Measurements from ENCODE around the gene CSDE1. TPM values are rescaled to one million over a fixed set of nuclear protein-coding genes. Genes with fewer than 3 reads are reported as not detected.
A peak's percentile ranks its signal among the peaks of the same experiment; 100 is the strongest.

The CSDE1 gene
- total RNA-seq, 6 experiments from 2014 or later = 508 to 582 (median 527) TPM

DNA sequence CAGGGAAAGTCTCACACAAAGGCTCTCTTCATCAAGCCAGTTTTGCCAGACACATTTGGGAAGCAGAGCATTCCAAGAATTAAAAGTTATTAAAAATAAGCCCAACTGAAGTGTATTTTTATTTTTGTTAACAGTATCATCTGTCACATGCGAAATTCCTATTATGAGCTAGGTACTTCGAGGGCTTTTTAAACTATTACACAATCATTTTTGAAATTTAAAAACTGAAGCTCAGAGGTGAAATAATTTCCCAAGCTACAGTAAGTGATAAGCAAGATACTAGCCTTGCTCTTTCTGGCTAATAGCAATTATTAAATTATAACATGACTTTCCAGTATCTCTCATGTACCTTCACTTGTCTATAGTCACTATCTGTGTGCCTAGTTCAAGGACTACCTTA is 29.2 kb downstream of the CSDE1 start:
- H3K4me1 Mint-ChIP-seq (ENCODE audit: low read depth) = peaks cover 25% of the 10 kb centered on the region
- H3K36me3 Mint-ChIP-seq (ENCODE audit: low read depth) = peaks cover 71% of the 10 kb centered on the region
- H3K4me3 Mint-ChIP-seq = no peak overlapping the region
- no peak for DNase-seq
- no peaks in the 10 kb centered on the region for H3K27me3 Mint-ChIP-seq (ENCODE audit: insufficient read depth)
- H3K27ac Mint-ChIP-seq = no peak overlapping the region
- no peaks in the 10 kb centered on the region for H3K9me3 Mint-ChIP-seq
- TF ChIP-seq, protein P1, sequence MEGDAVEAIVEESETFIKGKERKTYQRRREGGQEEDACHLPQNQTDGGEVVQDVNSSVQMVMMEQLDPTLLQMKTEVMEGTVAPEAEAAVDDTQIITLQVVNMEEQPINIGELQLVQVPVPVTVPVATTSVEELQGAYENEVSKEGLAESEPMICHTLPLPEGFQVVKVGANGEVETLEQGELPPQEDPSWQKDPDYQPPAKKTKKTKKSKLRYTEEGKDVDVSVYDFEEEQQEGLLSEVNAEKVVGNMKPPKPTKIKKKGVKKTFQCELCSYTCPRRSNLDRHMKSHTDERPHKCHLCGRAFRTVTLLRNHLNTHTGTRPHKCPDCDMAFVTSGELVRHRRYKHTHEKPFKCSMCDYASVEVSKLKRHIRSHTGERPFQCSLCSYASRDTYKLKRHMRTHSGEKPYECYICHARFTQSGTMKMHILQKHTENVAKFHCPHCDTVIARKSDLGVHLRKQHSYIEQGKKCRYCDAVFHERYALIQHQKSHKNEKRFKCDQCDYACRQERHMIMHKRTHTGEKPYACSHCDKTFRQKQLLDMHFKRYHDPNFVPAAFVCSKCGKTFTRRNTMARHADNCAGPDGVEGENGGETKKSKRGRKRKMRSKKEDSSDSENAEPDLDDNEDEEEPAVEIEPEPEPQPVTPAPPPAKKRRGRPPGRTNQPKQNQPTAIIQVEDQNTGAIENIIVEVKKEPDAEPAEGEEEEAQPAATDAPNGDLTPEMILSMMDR (IDR thresholded peaks at IDR 0.05) = no peak

- no peak for DNase-seq
- Mint-ChIP-seq H3K4me1 (ENCODE audit: low read depth) (peaks cover 36% of the 10 kb centered on the region), H3K27me3 (ENCODE audit: insufficient read depth) (no peaks in the 10 kb centered on the region), H3K36me3 (ENCODE audit: low read depth) (peaks cover 72% of the 10 kb centered on the region), H3K4me3 (no peak overlapping the region), H3K9me3 (no peaks in the 10 kb centered on the region), H3K27ac (peak overlapping the region; percentile 42; the same call in 1 of the 2 replicates)
- TF ChIP-seq, protein P1 (IDR thresholded peaks at IDR 0.05) = no peak
Observed at GRCh38 chr1:114725230-114725629, 32.6 kb downstream of the CSDE1 start.

DNA sequence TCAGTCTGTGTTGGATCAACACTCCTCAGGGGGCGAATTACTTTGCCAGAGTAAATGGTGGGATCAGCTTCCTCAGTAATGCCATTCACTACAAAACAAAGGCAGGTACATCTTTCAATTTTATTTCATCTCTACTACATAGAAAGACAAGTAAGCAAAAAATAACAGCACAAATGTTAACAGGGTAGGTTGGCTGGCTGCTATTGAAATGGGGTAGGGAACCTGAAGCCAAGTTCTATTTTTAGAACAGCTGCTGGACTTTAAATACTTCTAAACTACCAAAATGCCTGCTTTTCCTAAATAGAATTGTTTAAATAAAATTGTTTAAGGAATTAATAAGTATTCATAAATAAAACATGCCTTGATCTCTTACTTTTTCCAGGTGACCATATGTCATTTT is 33.9 kb downstream of the CSDE1 start:
- peaks cover 73% of the 10 kb centered on the region for H3K36me3 Mint-ChIP-seq (ENCODE audit: low read depth)
- H3K9me3 Mint-ChIP-seq = no peaks in the 10 kb centered on the region
- no peaks in the 10 kb centered on the region for H3K27me3 Mint-ChIP-seq (ENCODE audit: insufficient read depth)
- peaks cover 49% of the 10 kb centered on the region for H3K4me1 Mint-ChIP-seq (ENCODE audit: low read depth)
- H3K27ac Mint-ChIP-seq = peak overlapping the region; percentile 46
- H3K4me3 Mint-ChIP-seq = no peak overlapping the region
- DNase-seq = no peak
- TF ChIP-seq, protein P1 (IDR thresholded peaks at IDR 0.05) = no peak

GRCh38 chr1:114723457-114723856 is 34.3 kb downstream of the CSDE1 start:
- Mint-ChIP-seq H3K27ac (peak overlapping the region; percentile 46; the same call in 1 of the 2 replicates), H3K36me3 (ENCODE audit: low read depth) (peaks cover 78% of the 10 kb centered on the region)

GRCh38 chr1:114720492-114720891 is 37.3 kb downstream of the CSDE1 start:
- Mint-ChIP-seq H3K4me1 (ENCODE audit: low read depth) (peaks cover 59% of the 10 kb centered on the region), H3K36me3 (ENCODE audit: low read depth) (peaks cover 84% of the 10 kb centered on the region), H3K27ac (peak overlapping the region; percentile 30; the same call in 1 of the 2 replicates), H3K9me3 (no peaks in the 10 kb centered on the region), H3K4me3 (no peak overlapping the region), H3K27me3 (ENCODE audit: insufficient read depth) (no peaks in the 10 kb centered on the region; the same call in 1 of the 2 replicates)
- no peak for DNase-seq
- TF ChIP-seq, protein P1 (IDR thresholded peaks at IDR 0.05) = no peak

More at GRCh38 chr1:114723457-114723856, 34.3 kb downstream of the CSDE1 start:
- Mint-ChIP-seq H3K4me3 (no peak overlapping the region), H3K9me3 (no peaks in the 10 kb centered on the region), H3K27me3 (ENCODE audit: insufficient read depth) (no peaks in the 10 kb centered on the region), H3K4me1 (ENCODE audit: low read depth) (peaks cover 49% of the 10 kb centered on the region)
- TF ChIP-seq, protein P1 (IDR thresholded peaks at IDR 0.05) = no peak
- no peak for DNase-seq

DNA sequence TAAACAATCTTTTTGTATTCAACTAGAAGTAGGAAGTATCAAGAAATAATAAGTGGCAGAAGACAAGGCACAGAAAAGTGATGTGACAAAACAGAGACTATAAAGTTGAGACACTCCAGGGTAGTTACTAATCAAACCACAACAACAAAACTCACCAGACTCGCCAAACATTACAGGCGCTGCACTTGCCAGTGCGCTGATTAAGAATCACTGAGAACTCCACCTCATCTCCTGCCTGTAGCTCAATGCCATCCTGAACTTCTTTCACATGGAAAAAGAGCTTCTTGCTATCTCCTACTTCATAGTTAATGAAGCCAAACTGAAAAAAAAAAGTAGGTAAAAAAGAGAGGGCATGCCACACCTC is 38.4 kb downstream of the CSDE1 start:
- peak overlapping the region; percentile 5 for H3K27ac Mint-ChIP-seq
- H3K9me3 Mint-ChIP-seq = no peaks in the 10 kb centered on the region
- H3K36me3 Mint-ChIP-seq (ENCODE audit: low read depth) = peaks cover 76% of the 10 kb centered on the region
- TF ChIP-seq, protein P1 (IDR thresholded peaks at IDR 0.05) = no peak
- DNase-seq = peak; percentile 7
- H3K4me3 Mint-ChIP-seq = no peak overlapping the region
- H3K27me3 Mint-ChIP-seq (ENCODE audit: insufficient read depth) = no peaks in the 10 kb centered on the region; the same call in 1 of the 2 replicates
- peaks cover 52% of the 10 kb centered on the region for H3K4me1 Mint-ChIP-seq (ENCODE audit: low read depth)
